Fibroblast of gingiva (primary cell): Measurements from ENCODE around the gene IL22RA2.

Experiments used
- DNase-seq: peaks from one replicate; pipeline ENCODE4 v3.0.0-alpha.2; 2011; ENCODE audit warnings: low read depth

IL22RA2 gene

GRCh38 chr6:137197684-137198645 is 24.5 kb upstream of the IL22RA2 start:
- no peak for DNase-seq

GRCh38 chr6:137193256-137194070 is 20.0 kb upstream of the IL22RA2 start:
- DNase-seq = no peak

- DNase-seq = no peak
Measured at GRCh38 chr6:137192821-137193220, 19.4 kb upstream of the IL22RA2 start.

GRCh38 chr6:137191670-137192069 is 18.2 kb upstream of the IL22RA2 start:
- DNase-seq = peak; percentile 87

- no peak for DNase-seq
Measured at GRCh38 chr6:137191236-137191635, 17.8 kb upstream of the IL22RA2 start.

- no peak for DNase-seq
Measured at GRCh38 chr6:137190583-137191094, 17.2 kb upstream of the IL22RA2 start.

GRCh38 chr6:137188855-137189254 is 15.4 kb upstream of the IL22RA2 start:
- DNase-seq = no peak

GRCh38 chr6:137185290-137185689 is 11.8 kb upstream of the IL22RA2 start:
- DNase-seq = no peak

- no peak for DNase-seq
Measured at GRCh38 chr6:137182654-137183073, 9.2 kb upstream of the IL22RA2 start.

- DNase-seq = no peak
Measured at GRCh38 chr6:137181891-137182653, 8.6 kb upstream of the IL22RA2 start.

GRCh38 chr6:137177611-137178010 is 4.2 kb upstream of the IL22RA2 start:
- DNase-seq = no peak

GRCh38 chr6:137176729-137177128 is 3.3 kb upstream of the IL22RA2 start:
- DNase-seq = no peak

GRCh38 chr6:137175868-137176245 is 2.4 kb upstream of the IL22RA2 start:
- DNase-seq = no peak

- no peak for DNase-seq
Measured at GRCh38 chr6:137175157-137175867, 1.9 kb upstream of the IL22RA2 start.

- no peak for DNase-seq
Measured at GRCh38 chr6:137172734-137173431, 561 bp downstream of the IL22RA2 start.

- DNase-seq = no peak
Measured at GRCh38 chr6:137171824-137172733, 1.4 kb downstream of the IL22RA2 start.

- no peak for DNase-seq
Measured at GRCh38 chr6:137171053-137171374, 2.4 kb downstream of the IL22RA2 start.

- no peak for DNase-seq
Measured at GRCh38 chr6:137170266-137171052, 3.0 kb downstream of the IL22RA2 start.
